Umbilical cord (tissue), 2 donors: Measurements from ENCODE around the gene FAM24B. TPM values are rescaled to one million over a fixed set of nuclear protein-coding genes. Genes with fewer than 3 reads are reported as not detected.
"Not testable (repeated sequence)": the region's sequence is repeated elsewhere in the genome, so short reads cannot be mapped to it uniquely, and the experiment has no call there.

Source experiments
- DNase-seq: peaks from one replicate; pipeline ENCODE4 v3.0.0-alpha.2; 2015; ENCODE audit warnings: low spot score
- total RNA-seq: library from RNA; depleted of rRNA; stranded (reverse); fragments of >200 nt; gene quantifications from one replicate; pipeline ENCODE4 v1.2.3, GENCODE V29; 2014; ENCODE audit warnings: low replicate concordance; ENCODE audit not compliant: insufficient read depth

The FAM24B gene
- total RNA-seq, result not detected

GRCh38 chr10:122879339-122880273 is at the start of gene FAM24B:
Gene FAM24B, minus strand, starts transcription at chr10:122879581. Its CDS starts 29,066 bp downstream, at chr10:122850515.
- DNase-seq, result peak; percentile 98

GRCh38 chr10:122915700-122916099 is 36.3 kb upstream of the FAM24B start:
- no peak for DNase-seq

- DNase-seq, result peak; percentile 48
These were observed 32.6 kb upstream of the FAM24B start for GRCh38 chr10:122911889-122912484.

- DNase-seq, result no peak
These were observed 30.9 kb upstream of the FAM24B start, which contains the start of gene FAM24A for GRCh38 chr10:122910310-122910709. Gene FAM24A, plus strand, starts transcription at chr10:122910610. Its CDS starts 1,025 bp downstream, at chr10:122911635.

- DNase-seq, result not testable (repeated sequence)
These were observed 24.5 kb upstream of the FAM24B start for GRCh38 chr10:122903861-122904260.

- DNase-seq, result no peak
These were observed 15.0 kb upstream of the FAM24B start for GRCh38 chr10:122894261-122894944.

GRCh38 chr10:122884166-122884565 is 4.8 kb upstream of the FAM24B start:
- no peak for DNase-seq

GRCh38 chr10:122882766-122883165 is 3.4 kb upstream of the FAM24B start:
- DNase-seq, result peak; percentile 3

GRCh38 chr10:122878799-122879338 is 512 bp downstream of the FAM24B start:
- DNase-seq, result no peak

GRCh38 chr10:122877264-122877663 is 2.1 kb downstream of the FAM24B start:
- no peak for DNase-seq

- no peak for DNase-seq
These were observed 2.9 kb downstream of the FAM24B start for GRCh38 chr10:122876467-122876855.

GRCh38 chr10:122875843-122876466 is 3.4 kb downstream of the FAM24B start:
- DNase-seq, result no peak

- DNase-seq, result not testable (repeated sequence)
These were observed 7.4 kb downstream of the FAM24B start for GRCh38 chr10:122871947-122872346.

GRCh38 chr10:122868768-122869167 is 10.6 kb downstream of the FAM24B start:
- DNase-seq, result not testable (repeated sequence)

- DNase-seq, result not testable (repeated sequence)
These were observed 12.5 kb downstream of the FAM24B start for GRCh38 chr10:122866757-122867482.

- no peak for DNase-seq
These were observed 14.5 kb downstream of the FAM24B start for GRCh38 chr10:122864901-122865300.

- DNase-seq, result no peak
These were observed 15.2 kb downstream of the FAM24B start for GRCh38 chr10:122864194-122864592.

- DNase-seq, result no peak
These were observed 15.9 kb downstream of the FAM24B start for GRCh38 chr10:122863216-122864193.

- no peak for DNase-seq
These were observed 17.6 kb downstream of the FAM24B start for GRCh38 chr10:122861711-122862161.
